Large intestine (tissue), 3 donors: ENCODE results near the gene FBXL17. TPM values are rescaled to one million over a fixed set of nuclear protein-coding genes. Genes with fewer than 3 reads are reported as not detected.
"Not testable (repeated sequence)": the region's sequence is repeated elsewhere in the genome, so short reads cannot be mapped to it uniquely, and the experiment has no call there.

Experiments
- DNase-seq, 2 donors: peaks; one replicate each; pipeline versions ENCODE4 v3.0.0 to v3.0.0-alpha.2; 2013
- H3K27ac ChIP-seq: one replicate; pipeline ENCODE4 v1.5.1; 2013; ENCODE audit warnings: low read length
- H3K27me3 ChIP-seq: 2 replicates; pipeline ENCODE4 v1.6.1; 2013; ENCODE audit warnings: low read length; ENCODE audit not compliant: control insufficient read depth, insufficient read depth
- H3K36me3 ChIP-seq: 2 replicates; pipeline ENCODE4 v1.6.1; 2013; ENCODE audit warnings: low read length; ENCODE audit not compliant: control insufficient read depth, insufficient read depth
- H3K4me1 ChIP-seq: one replicate; pipeline ENCODE4 v1.6.1; 2013; ENCODE audit warnings: low read length; ENCODE audit not compliant: control insufficient read depth, insufficient read depth
- H3K4me3 ChIP-seq: one replicate; pipeline ENCODE4 v1.5.1; 2013; ENCODE audit warnings: low read length
- H3K9me3 ChIP-seq: one replicate; pipeline ENCODE4 v1.6.1; 2013; ENCODE audit warnings: mild to moderate bottlenecking, low read depth, low read length, moderate library complexity; ENCODE audit not compliant: control insufficient read depth
- WGBS: methylation state at CpG from one replicate; pipeline ENCODE4 v1.1.5; 2013; ENCODE audit warnings: low lambda C conversion rate; ENCODE audit not compliant: insufficient coverage; 5-methylcytosine and 5-hydroxymethylcytosine counted together
- polyA plus RNA-seq: library from polyadenylated mRNA; unstranded; fragments of 120-200 nt; gene quantifications from one replicate; pipeline ENCODE4 v1.2.1, GENCODE V29; 2013

Gene FBXL17
- polyA plus RNA-seq, 1 donor: 20.4 TPM

DNA sequence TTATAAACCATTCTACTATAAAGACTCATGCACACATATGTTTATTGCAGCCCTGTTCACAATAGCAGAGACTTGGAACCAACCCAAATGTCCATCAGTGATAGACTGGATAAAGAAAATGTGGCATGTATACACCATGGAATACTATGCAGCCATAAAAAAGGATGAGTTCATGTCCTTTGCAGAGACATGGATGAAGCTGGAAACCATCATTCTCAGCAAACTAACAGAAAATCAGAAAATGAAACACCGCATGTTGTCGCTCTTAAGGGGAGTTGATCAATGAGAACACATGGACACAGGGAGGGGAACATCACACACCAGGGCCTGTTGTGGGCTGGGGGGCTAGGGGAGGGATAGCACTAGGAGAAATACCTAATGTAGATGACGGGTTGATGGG, 23.3 kb upstream of the FBXL17 start:
- WGBS: no CpG with 5 or more reads among the region's 3 CpGs
- H3K27me3 ChIP-seq, H3K36me3 ChIP-seq: not testable (repeated sequence)

DNA sequence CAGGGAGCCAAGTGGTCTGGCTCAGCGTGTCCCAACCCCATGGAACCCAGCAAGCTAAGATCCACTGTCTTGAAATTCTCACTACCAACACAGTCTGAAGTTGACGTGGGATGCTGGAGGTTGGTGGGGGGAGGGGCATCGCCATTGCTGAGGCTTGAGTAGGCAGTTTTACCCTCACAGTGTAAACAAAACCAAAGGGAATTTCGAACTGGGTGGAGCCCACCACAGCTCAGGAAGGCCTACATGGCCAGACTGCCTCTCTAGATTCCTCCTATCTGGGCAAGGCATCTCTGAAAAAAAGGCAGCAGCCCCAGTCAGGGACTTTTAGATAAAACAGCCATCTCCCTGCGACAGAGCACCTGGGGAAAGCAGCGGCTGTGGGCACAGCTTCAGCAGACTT, 17.1 kb upstream of the FBXL17 start:
- H3K4me1 ChIP-seq: no peaks in the 10 kb centered on the region

More for the DNA sequence above, 23.3 kb upstream of the FBXL17 start:
- not testable (repeated sequence) for H3K4me1 ChIP-seq, H3K4me3 ChIP-seq, H3K27ac ChIP-seq, DNase-seq, H3K9me3 ChIP-seq

DNA sequence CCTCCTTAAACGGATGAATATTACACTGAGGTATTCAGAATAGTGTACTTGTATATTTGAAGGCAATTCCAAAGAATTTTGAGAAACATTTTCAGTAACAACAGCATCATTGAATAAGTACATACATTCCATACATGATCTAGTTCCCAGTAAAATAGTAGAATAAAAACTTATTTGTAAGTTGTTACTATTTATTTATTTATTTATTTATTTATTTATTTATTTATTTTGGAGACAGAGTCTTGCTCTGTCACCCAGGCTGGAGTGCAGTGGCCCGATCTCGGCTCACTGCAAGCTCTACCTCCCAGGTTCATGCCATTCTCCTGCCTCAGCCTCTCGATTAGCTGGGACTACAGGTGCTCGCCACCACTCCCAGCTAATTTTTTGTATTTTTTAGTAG, 14.9 kb upstream of the FBXL17 start:
- H3K36me3 ChIP-seq, DNase-seq, H3K27me3 ChIP-seq, H3K27ac ChIP-seq, H3K4me3 ChIP-seq, H3K4me1 ChIP-seq, H3K9me3 ChIP-seq: not testable (repeated sequence)
- WGBS: no CpG with 5 or more reads among the region's 5 CpGs

More for the DNA sequence above, 17.1 kb upstream of the FBXL17 start:
- no peaks in the 10 kb centered on the region for H3K9me3 ChIP-seq
- no peak overlapping the region for H3K27ac ChIP-seq
- no peak overlapping the region for H3K4me3 ChIP-seq
- H3K27me3 ChIP-seq: no peaks in the 10 kb centered on the region
- DNase-seq: no peak
- no CpG with 5 or more reads among the region's 6 CpGs for WGBS
- H3K36me3 ChIP-seq: no peaks in the 10 kb centered on the region

DNA sequence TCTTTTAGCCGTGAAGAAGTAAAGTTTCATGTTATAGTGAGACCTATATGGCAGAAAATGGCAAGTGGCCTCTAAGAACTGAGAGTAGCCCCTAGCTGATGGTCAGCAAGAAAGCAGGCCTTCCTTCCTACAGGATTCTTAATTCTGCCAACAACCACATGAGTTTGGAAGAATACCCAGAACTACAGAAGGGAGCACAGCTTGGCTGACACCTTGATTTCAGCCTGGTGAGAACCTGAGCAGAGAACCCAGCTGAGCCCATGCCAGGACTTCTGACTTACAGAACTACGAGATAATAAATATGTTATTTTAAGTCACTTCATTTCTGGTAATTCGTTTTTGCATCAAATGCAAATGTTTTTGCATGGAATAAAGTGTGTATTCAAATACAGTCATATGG, 5.9 kb upstream of the FBXL17 start:
- Histone ChIP-seq H3K4me3 (no peak overlapping the region), H3K27ac (no peak overlapping the region), H3K27me3 (no peaks in the 10 kb centered on the region), H3K9me3 (no peaks in the 10 kb centered on the region), H3K36me3 (no peaks in the 10 kb centered on the region), H3K4me1 (peaks cover 9% of the 10 kb centered on the region)
- 80% methylated on average over 1 of the region's 3 CpGs for WGBS
- no peak for DNase-seq

DNA sequence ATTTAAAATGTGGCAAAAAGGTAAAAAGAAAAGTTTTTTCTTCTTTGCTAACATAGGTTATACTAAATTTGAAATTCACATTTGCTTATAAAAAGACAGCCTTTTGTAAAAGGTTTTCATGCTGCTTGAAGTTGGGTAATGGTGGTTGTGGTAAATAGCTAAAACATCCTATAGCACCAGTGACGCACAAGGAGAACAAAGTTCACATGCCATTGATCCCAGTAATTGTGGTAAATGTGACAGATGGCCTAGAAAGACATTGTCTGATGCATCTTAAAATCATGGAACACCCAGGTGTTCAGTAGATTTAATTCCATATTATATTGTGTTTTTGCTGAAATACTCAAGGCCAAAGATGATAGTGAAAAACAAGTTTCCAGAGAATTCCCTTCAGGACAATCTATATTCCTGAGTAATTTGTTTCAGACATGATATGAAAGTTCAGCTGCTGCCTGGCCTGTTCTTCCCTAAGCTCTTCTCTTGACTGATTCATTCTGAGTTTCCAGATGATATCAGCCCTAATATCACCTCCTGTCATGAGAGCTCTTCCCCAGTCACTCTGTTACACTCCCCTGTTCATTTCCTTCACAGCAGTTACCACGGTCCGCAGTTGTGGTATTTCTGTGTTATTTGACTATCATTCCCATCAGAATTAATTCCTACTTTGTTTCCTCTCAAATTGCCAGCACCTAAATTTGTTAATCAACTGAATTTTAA, 4.6 kb upstream of the FBXL17 start:
- no peaks in the 10 kb centered on the region for H3K9me3 ChIP-seq
- no peak overlapping the region for H3K4me3 ChIP-seq
- peaks cover 9% of the 10 kb centered on the region for H3K4me1 ChIP-seq
- 80% methylated on average over 1 of the region's 3 CpGs for WGBS
- H3K27me3 ChIP-seq: no peaks in the 10 kb centered on the region
- no peaks in the 10 kb centered on the region for H3K36me3 ChIP-seq
- peak; percentile 23 to 72 for DNase-seq
- no peak overlapping the region for H3K27ac ChIP-seq

DNA sequence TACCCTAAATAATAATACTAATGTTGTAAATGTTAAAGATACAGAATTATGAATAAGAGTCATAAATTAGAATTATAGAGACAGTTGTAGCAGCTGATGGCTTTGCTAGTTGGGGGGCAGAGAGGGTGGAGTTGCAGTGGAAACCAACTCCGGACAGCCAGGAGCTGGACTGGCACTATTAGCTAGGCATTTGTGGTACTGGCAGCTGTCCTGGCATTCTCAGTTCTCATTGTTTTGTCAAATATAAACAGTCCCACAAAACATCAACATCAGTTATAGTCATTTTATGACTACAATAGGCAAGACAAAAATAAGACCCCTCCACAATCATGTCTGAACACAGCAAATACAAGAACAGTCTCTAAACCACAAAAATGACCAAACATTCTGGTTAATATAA, 2.8 kb upstream of the FBXL17 start:
- Histone ChIP-seq H3K9me3 (no peaks in the 10 kb centered on the region), H3K4me1 (peaks cover 9% of the 10 kb centered on the region), H3K4me3 (no peak overlapping the region), H3K27me3 (no peaks in the 10 kb centered on the region), H3K27ac (no peak overlapping the region), H3K36me3 (no peaks in the 10 kb centered on the region)
- DNase-seq: no peak
- WGBS: 100% methylated on average over 1 of the region's 1 CpG

DNA sequence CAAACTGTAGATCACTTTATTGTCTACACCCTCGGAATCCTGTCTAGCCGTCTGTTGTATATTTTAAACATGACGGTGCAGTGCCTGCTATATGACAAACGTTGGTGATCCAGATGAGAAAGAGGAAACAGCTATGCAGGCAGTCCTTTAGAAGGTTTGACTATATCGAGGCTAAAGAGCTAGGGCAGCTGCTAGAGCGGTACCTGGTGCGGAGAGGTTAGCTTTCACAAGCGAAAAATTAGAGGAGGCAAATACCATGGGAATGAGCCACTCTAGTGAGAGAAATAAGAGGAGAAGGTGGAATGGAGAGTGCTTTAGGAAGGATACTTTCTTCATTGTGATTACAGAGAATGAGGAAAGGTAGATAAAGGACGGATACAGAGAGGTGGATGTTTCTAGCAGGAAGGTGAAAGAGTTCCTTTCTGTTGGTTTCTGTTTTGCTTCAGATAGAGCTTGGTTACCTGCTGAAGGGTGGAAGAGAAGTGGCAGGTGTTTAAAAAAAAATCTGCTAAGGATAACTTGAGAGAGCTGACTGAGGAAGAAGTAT, 959 bp upstream of the FBXL17 start:
- Histone ChIP-seq H3K27ac (peak overlapping the region; percentile 94), H3K9me3 (no peaks in the 10 kb centered on the region), H3K4me1 (peaks cover 9% of the 10 kb centered on the region), H3K27me3 (no peaks in the 10 kb centered on the region), H3K4me3 (peak overlapping the region; percentile 82), H3K36me3 (no peaks in the 10 kb centered on the region)
- 9% methylated on average over 4 of the region's 9 CpGs for WGBS
- DNase-seq: peak; percentile 18 to 76

DNA sequence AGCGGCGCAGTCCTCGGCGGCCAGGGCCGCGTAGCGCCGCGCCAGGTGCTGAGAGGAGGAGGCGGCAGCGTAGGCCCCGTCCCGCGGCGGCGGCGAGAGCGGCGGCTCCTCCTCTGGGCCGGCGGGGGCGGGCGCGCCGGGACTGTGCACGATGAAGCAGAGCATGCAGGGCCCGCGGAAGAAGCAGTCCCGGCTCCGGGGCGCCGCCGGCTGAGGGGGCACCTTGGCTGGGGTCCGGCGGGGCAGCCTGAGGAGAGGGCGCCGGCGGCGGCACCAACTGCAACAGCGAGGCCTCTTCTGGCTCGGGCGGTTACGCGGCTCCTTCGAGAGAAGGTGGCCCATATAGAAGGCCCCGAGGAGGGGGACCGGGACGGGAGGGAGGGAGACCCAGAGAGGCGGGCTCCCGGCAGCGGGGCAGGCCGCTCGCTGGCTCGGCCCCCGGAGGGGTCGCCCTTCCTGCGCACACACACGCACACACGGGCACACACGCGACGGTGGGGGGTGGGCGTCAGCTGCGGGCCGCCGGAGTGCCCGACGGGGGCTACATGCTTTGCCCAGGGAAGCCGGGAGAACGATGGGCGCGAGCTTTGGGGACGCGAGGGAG, 446 bp downstream of the FBXL17 start:
- H3K36me3 ChIP-seq: no peaks in the 10 kb centered on the region
- H3K27ac ChIP-seq: peak overlapping the region; percentile 94
- peak; percentile 56 to 90 for DNase-seq
- peaks cover 9% of the 10 kb centered on the region for H3K4me1 ChIP-seq
- H3K27me3 ChIP-seq: no peaks in the 10 kb centered on the region
- H3K9me3 ChIP-seq: peaks cover 4% of the 10 kb centered on the region
- peak overlapping the region; percentile 82 for H3K4me3 ChIP-seq
- WGBS: no CpG with 5 or more reads among the region's 74 CpGs

DNA sequence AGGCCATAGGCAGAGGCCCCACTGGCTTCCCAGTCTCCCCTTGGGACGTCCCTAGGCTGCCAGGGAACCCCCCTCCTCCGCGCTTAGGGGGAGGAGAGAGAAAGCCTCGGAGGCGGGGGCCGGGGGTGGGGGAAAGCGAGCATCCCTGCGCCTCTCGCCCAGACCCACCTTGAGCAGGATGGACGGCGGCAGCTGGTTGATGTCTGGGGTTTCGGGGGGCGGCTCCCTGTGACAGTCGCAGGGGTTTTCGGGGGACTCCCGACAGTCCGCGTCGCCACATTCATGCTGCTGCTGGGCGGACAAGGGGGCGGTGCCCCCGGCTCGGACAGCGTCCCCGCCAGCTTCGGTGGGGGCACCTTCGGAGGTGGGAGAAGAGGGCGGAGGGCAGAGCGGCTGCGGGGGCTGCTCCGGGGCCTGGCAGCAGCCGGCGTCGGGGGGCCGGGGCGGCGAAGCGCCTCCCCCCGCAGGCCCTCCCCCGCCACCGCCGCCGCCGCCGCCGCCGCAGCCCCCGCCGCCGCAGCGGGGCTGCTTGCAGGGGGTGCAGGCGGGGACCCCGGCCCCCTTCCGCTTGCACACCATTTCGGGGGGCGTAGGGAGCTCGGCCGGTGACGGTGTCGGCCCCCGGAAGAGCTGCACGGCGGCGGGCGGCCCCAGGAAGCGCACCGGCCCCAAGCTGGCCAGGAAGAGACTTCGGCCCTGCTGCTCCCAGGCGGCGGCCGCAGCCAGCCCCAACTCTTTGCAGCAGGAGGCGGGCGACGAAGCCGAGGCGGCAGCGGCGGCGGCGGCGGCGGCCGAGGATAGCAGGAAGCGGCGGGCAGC, 1.2 kb downstream of the FBXL17 start:
- Histone ChIP-seq H3K36me3 (no peaks in the 10 kb centered on the region), H3K4me3 (peak overlapping the region; percentile 77), H3K9me3 (peaks cover 7% of the 10 kb centered on the region), H3K27me3 (no peaks in the 10 kb centered on the region), H3K4me1 (peaks cover 9% of the 10 kb centered on the region), H3K27ac (peak overlapping the region; percentile 61)
- WGBS: no CpG with 5 or more reads among the region's 85 CpGs
- DNase-seq: peak; percentile 32 to 68
